BLaER1 (cell line): Measurements from ENCODE around the gene MYH10.

Experiments
- H3K27ac ChIP-seq: shearing (Covaris generic); formaldehyde crosslinking; 2 replicates; pipeline ENCODE4 v1.8.1; 2022
- H3K27me3 ChIP-seq: shearing (Covaris generic); formaldehyde crosslinking; 2 replicates; pipeline ENCODE4 v1.8.1; 2022
- H3K36me3 ChIP-seq: shearing (Covaris generic); formaldehyde crosslinking; 2 replicates; pipeline ENCODE4 v1.8.1; 2022
- H3K4me1 ChIP-seq: shearing (Covaris generic); formaldehyde crosslinking; 2 replicates; pipeline ENCODE4 v1.8.1; 2022
- H3K4me2 ChIP-seq: shearing (Covaris generic); formaldehyde crosslinking; 2 replicates; pipeline ENCODE4 v1.8.1; 2022
- H3K4me3 ChIP-seq: shearing (Covaris generic); formaldehyde crosslinking; 2 replicates; pipeline ENCODE4 v1.8.1; 2022
- H3K9ac ChIP-seq: shearing (Covaris generic); formaldehyde crosslinking; 2 replicates; pipeline ENCODE4 v1.8.1; 2022
- H3K9me3 ChIP-seq: shearing (Covaris generic); formaldehyde crosslinking; 2 replicates; pipeline ENCODE4 v1.8.1; 2022
- H4K20me1 ChIP-seq: shearing (Covaris generic); formaldehyde crosslinking; 2 replicates; pipeline ENCODE4 v1.8.1; 2022
- Cebpa-rat ChIP-seq: shearing (Covaris generic); IDR thresholded peaks from 2 replicates; pipeline ENCODE4 v1.8.1; 2022

MYH10 gene

GRCh38 chr17:8473451-8474192, 156.9 kb downstream of the MYH10 start:
- H3K27me3 ChIP-seq, result no peaks in the 10 kb centered on the region
- no peaks in the 10 kb centered on the region for H3K9me3 ChIP-seq
- H3K4me3 ChIP-seq, result no peak overlapping the region
- H3K4me2 ChIP-seq, result no peak overlapping the region
- peaks cover 100% of the 10 kb centered on the region for H4K20me1 ChIP-seq
- H3K9ac ChIP-seq, result no peak overlapping the region
- peaks cover 92% of the 10 kb centered on the region for H3K36me3 ChIP-seq
- H3K4me1 ChIP-seq, result peaks cover 14% of the 10 kb centered on the region
- TF ChIP-seq Cebpa-rat, result no peak
- H3K27ac ChIP-seq, result no peak overlapping the region

GRCh38 chr17:8472663-8473062, 157.9 kb downstream of the MYH10 start:
- TF ChIP-seq Cebpa-rat, result no peak
- Histone ChIP-seq H4K20me1 (peaks cover 100% of the 10 kb centered on the region), H3K4me2 (no peak overlapping the region), H3K27ac (no peak overlapping the region), H3K4me1 (peaks cover 20% of the 10 kb centered on the region), H3K27me3 (no peaks in the 10 kb centered on the region), H3K36me3 (peaks cover 92% of the 10 kb centered on the region), H3K4me3 (no peak overlapping the region), H3K9me3 (no peaks in the 10 kb centered on the region), H3K9ac (no peak overlapping the region)

GRCh38 chr17:8470447-8471047, 160.0 kb downstream of the MYH10 start:
- TF ChIP-seq Cebpa-rat, result no peak
- Histone ChIP-seq H3K36me3 (peaks cover 89% of the 10 kb centered on the region), H3K4me1 (peaks cover 20% of the 10 kb centered on the region), H3K9ac (no peak overlapping the region), H3K4me3 (no peak overlapping the region), H3K27ac (no peak overlapping the region), H3K9me3 (no peaks in the 10 kb centered on the region), H4K20me1 (peaks cover 100% of the 10 kb centered on the region), H3K4me2 (no peak overlapping the region), H3K27me3 (no peaks in the 10 kb centered on the region)

- H3K9ac ChIP-seq, result no peak overlapping the region
- peaks cover 20% of the 10 kb centered on the region for H3K4me1 ChIP-seq
- H3K4me3 ChIP-seq, result no peak overlapping the region
- H3K36me3 ChIP-seq, result peaks cover 89% of the 10 kb centered on the region
- no peaks in the 10 kb centered on the region for H3K27me3 ChIP-seq
- H3K27ac ChIP-seq, result no peak overlapping the region
- H4K20me1 ChIP-seq, result peaks cover 100% of the 10 kb centered on the region
- H3K9me3 ChIP-seq, result no peaks in the 10 kb centered on the region
- no peak for TF ChIP-seq Cebpa-rat
- no peak overlapping the region for H3K4me2 ChIP-seq
Measured at GRCh38 chr17:8469964-8470363, 160.6 kb downstream of the MYH10 start.

- H3K9me3 ChIP-seq, result no peaks in the 10 kb centered on the region
- H3K27ac ChIP-seq, result no peak overlapping the region
- H3K27me3 ChIP-seq, result no peaks in the 10 kb centered on the region
- H3K4me2 ChIP-seq, result peak overlapping the region; percentile 72
- no peak overlapping the region for H3K9ac ChIP-seq
- no peak for TF ChIP-seq Cebpa-rat
- H4K20me1 ChIP-seq, result peaks cover 100% of the 10 kb centered on the region
- H3K4me1 ChIP-seq, result peaks cover 20% of the 10 kb centered on the region
- no peak overlapping the region for H3K4me3 ChIP-seq
- H3K36me3 ChIP-seq, result peaks cover 89% of the 10 kb centered on the region
Measured at GRCh38 chr17:8468980-8469379, 161.5 kb downstream of the MYH10 start.

GRCh38 chr17:8468127-8468526, 162.4 kb downstream of the MYH10 start:
- no peak overlapping the region for H3K4me2 ChIP-seq
- no peaks in the 10 kb centered on the region for H3K27me3 ChIP-seq
- H3K4me1 ChIP-seq, result peaks cover 20% of the 10 kb centered on the region
- H3K9me3 ChIP-seq, result no peaks in the 10 kb centered on the region
- peaks cover 89% of the 10 kb centered on the region for H3K36me3 ChIP-seq
- H3K27ac ChIP-seq, result no peak overlapping the region
- no peak for TF ChIP-seq Cebpa-rat
- no peak overlapping the region for H3K9ac ChIP-seq
- peaks cover 100% of the 10 kb centered on the region for H4K20me1 ChIP-seq
- H3K4me3 ChIP-seq, result no peak overlapping the region

- H3K9me3 ChIP-seq, result no peaks in the 10 kb centered on the region
- no peak overlapping the region for H3K4me2 ChIP-seq
- peaks cover 89% of the 10 kb centered on the region for H3K36me3 ChIP-seq
- peaks cover 20% of the 10 kb centered on the region for H3K4me1 ChIP-seq
- TF ChIP-seq Cebpa-rat, result no peak
- no peaks in the 10 kb centered on the region for H3K27me3 ChIP-seq
- no peak overlapping the region for H3K4me3 ChIP-seq
- H4K20me1 ChIP-seq, result peaks cover 100% of the 10 kb centered on the region
- no peak overlapping the region for H3K9ac ChIP-seq
- H3K27ac ChIP-seq, result no peak overlapping the region
Measured at GRCh38 chr17:8467527-8467926, 163.0 kb downstream of the MYH10 start.

- Histone ChIP-seq H4K20me1 (peaks cover 100% of the 10 kb centered on the region), H3K27ac (0 out of 2 replicates have a peak overlapping the region, but pooled peaks have one; percentile 22), H3K9me3 (no peaks in the 10 kb centered on the region)
Measured at GRCh38 chr17:8466873-8467272, 163.7 kb downstream of the MYH10 start.

GRCh38 chr17:8466456-8466855, 164.1 kb downstream of the MYH10 start:
- no peak overlapping the region for H3K4me2 ChIP-seq
- no peak for TF ChIP-seq Cebpa-rat
- peaks cover 89% of the 10 kb centered on the region for H3K36me3 ChIP-seq
- H3K4me3 ChIP-seq, result no peak overlapping the region
- no peaks in the 10 kb centered on the region for H3K9me3 ChIP-seq
- no peaks in the 10 kb centered on the region for H3K27me3 ChIP-seq
- H3K9ac ChIP-seq, result no peak overlapping the region
- H3K4me1 ChIP-seq, result peaks cover 20% of the 10 kb centered on the region
- 0 out of 2 replicates have a peak overlapping the region, but pooled peaks have one; percentile 22 for H3K27ac ChIP-seq
- H4K20me1 ChIP-seq, result peaks cover 99% of the 10 kb centered on the region

More at GRCh38 chr17:8466873-8467272, 163.7 kb downstream of the MYH10 start:
- Histone ChIP-seq H3K4me1 (peaks cover 20% of the 10 kb centered on the region), H3K4me3 (no peak overlapping the region), H3K36me3 (peaks cover 89% of the 10 kb centered on the region), H3K27me3 (no peaks in the 10 kb centered on the region), H3K4me2 (no peak overlapping the region), H3K9ac (no peak overlapping the region)
- TF ChIP-seq Cebpa-rat, result no peak

- peaks cover 99% of the 10 kb centered on the region for H4K20me1 ChIP-seq
- H3K4me2 ChIP-seq, result no peak overlapping the region
- H3K4me1 ChIP-seq, result peaks cover 20% of the 10 kb centered on the region
- no peak overlapping the region for H3K27ac ChIP-seq
- H3K36me3 ChIP-seq, result peaks cover 89% of the 10 kb centered on the region
- no peaks in the 10 kb centered on the region for H3K27me3 ChIP-seq
- no peaks in the 10 kb centered on the region for H3K9me3 ChIP-seq
- no peak overlapping the region for H3K4me3 ChIP-seq
- no peak overlapping the region for H3K9ac ChIP-seq
- no peak for TF ChIP-seq Cebpa-rat
Measured at GRCh38 chr17:8465759-8466158, 164.8 kb downstream of the MYH10 start.
